LHCN-M2 (cell line): ENCODE data around the gene VDAC1. TPM values are rescaled to one million over a fixed set of nuclear protein-coding genes. Genes with fewer than 3 reads are reported as not detected.
A peak's percentile ranks its signal among the peaks of the same experiment; 100 is the strongest.
"Not testable (repeated sequence)": the region's sequence is repeated elsewhere in the genome, so short reads cannot be mapped to it uniquely, and the experiment has no call there.

Source experiments
- DNase-seq: peaks from one replicate; pipeline ENCODE4 v3.0.0-alpha.2; 2012; ENCODE audit warnings: low read depth
- total RNA-seq: library from RNA; depleted of rRNA; stranded (reverse); fragments of >200 nt; gene quantifications from 2 replicates; pipeline ENCODE4 v1.2.3, GENCODE V29; 2014

VDAC1 gene
- total RNA-seq, 1 experiment from 2014 or later: 461 TPM

DNA sequence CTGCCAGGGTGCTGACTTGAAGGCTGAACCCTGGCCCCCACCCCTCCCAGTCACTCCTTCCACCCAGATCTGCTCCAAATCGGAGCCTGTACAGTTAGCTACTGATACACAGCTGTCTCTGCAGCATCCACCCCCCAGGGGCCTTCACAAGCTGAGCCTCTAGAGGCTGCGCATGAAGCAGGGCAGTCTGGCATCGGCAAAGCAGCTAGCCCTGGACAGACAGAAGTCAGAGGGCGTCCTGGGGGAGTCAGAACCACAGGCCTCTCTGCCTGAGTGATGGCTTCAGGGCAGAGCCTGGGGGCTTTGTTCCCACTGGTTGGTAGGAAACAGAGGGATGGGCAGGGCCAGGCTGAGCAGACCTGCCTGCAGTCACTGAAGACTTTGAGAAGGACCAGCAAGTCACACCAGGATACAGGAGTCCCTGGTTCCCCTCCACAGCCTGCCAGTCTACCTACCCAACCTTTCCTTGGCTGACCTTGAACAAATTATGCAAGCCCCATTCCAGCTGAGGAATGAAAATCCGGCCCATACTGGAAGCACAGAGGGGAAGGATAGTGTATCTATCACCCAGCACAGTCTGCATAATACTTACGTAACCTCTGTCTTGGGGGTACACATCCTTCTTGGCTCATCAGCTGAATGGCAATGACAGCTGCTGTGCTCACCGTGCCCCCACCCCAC lies 8.8 kb downstream of the VDAC1 start:
- DNase-seq: peak; percentile 25

DNA sequence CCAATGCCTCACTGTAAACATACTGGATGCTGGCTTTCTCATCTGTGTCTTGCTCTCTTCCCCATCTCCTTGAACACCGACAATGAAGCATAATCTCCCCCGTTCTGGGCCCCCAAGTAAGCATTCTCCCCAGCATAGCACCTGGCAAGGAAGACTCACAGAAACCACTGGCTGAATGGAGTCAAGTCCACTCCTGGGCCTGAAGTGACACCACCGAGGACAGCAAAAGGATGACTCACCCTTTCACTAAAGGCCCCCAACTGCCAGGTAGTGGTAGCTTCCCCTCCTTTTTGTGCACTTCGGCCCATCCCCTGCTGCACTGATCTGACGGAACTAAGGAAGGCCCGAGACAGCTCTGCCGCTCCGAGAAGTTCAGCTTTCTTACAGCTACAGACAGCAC lies 9.4 kb downstream of the VDAC1 start:
- DNase-seq: no peak

DNA sequence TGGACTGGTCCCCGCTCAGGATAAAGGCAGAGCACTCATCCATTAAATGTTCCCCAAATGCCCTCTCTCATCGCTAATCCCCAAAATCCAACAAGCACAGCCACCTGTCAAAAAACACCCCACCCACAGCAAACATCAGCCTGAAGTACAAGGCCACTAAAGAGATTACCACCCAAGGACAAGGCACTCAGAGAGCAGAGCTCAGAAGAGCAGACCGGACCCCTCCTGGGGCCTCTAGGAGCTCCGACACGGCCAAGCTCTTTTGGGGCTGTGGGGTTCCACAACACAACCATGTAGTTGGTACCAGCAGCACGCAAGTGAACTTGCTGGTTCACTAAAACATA lies 9.8 kb downstream of the VDAC1 start:
- no peak for DNase-seq

DNA sequence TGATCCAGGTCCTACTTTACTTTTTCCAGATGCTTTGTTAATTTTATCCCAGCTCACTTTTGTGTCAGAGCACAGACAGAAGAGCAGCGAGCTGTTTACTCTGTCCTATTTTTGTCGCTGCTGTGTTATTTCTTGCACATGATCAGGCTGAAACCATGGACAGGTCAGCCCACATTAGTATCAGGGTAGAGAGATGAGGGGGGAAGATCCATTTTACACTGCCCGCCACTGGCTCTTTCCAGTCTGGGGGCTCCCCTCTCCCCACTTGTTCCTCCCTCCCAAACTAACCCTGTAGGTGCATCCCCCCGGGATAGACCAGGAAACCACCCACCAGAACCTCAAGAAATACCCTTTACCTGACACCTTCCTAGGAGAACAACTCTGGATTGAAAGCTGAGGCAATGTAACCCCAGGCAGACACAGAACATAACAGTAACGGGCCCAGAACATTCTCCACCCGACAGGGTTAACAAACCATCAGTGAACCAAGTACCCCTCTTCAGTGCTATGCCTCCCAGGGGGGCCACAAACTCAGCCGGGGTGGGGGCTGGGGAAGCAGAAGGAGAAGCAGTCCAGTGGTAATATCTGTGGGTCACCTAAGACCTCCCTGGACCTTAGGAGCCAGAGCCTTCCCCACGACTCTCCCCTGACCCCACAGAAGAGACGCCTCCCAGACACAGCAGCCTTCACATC lies 10.3 kb downstream of the VDAC1 start:
- DNase-seq: no peak

DNA sequence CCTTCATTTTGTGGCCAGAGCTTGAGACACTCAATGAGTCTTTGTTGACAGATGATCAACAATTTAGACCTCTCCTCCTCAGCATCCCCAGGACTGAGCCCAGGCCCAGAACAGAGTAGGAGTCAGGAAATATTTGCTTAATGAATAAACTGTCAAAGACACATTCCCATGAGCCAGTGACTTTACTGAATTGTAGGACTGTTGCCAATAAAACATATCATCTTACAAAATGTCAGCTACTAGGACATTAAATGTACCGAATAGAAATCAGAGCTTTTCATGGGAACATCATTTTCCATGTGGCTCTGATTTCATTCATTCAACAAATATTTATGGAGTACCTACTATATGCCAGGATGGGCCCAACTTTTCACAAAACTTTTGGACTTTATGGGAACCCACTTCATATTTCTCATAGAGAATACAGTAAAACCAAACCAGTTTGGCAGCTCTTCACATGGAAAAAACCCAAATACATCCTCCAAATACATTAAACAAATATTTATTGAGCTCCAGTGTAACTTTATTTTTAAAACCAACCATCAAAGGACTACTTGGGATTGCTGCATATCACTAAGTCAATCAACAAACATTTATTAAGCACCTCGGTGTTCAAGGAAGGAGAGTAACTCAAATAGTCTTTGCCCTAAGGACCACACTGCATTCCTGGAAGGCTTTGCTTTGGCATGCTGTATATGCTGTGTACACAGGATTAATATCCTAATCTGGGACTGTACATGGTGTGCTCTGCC lies 11.4 kb downstream of the VDAC1 start:
- DNase-seq: peak; percentile 84

DNA sequence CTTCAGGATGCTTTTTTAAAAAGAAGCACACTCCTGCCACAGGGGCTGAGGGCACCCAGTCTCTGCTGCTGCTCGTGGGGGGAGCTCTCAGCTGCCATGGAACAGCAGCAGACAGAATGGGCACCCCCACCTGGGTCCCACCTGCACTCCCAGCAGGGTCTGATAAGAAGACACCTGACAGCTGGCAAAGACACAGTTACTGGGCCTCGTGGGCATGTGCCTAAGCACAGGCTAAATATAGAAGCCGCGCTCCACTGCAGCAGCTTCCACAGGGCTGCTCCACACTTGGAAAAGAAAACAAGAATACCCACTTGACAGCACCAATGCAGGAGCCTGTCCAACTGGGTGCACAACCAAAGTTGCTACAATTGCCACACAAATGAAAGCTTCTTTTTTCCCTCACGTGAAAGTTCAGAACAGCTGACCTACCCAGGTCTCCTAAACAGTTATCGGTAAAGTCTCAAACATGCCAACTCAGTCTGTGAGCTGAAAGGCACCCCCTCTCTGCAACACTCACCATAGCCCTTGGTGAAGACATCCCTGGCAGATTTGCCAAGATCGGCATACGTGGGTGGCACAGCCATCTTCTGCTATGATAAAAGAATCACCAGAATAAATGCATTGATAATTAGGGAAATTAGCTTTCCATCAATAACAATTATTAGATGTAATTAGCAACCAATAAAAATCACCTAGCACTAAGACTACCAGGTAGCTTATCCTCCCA lies 12.2 kb downstream of the VDAC1 start:
- DNase-seq: no peak

DNA sequence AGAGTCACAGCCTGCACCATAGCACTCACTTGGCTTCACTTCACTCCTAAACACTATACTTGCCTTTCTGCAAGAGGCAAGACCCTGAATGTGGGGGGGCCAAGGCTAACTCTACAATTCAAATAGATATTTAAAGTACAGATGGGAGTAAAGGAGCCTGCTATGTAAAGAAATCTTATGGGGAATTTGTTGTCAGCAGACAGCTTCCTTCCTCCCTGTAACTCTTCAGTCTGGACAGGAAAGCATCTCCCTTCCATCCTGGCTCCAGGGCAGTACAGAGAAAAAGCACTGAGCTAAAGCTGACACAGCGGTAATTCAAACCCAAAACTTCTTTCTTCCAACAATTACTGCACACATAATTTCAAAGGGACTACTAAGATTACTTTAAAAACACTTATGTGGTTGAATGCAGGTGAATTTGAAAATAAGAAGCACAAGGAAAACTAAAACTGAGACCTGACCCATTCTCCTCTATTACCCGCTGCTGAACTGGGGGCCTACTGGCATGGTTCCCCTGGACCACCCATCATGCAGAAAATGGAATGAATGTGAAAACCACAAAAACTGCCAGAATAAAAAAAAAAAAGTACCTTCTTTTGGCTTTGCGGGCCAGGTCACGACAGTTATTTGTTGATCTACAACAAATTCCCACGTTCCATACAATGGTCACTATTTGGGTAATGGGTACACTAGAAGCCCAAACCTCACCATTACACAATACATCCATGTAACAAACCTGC lies 13.4 kb downstream of the VDAC1 start:
- DNase-seq: no peak

DNA sequence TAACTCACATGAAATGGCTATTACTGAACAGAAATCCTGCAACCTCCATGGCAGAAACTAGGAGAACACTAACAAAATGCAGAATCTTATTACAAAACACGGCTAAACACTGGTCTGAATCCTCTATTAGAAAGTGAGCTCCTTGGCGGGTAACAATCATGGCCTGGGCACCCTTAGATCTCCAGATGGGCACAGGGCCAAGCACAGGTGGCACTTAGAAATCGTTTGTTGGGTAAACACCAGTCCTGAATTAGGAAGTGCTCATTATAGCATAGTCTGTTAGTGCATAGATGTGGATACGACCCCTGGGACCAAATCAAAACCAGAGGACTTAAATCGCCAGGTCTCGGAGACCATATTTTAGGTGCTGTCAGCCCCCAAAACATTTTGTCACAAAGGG lies 14.4 kb downstream of the VDAC1 start:
- no peak for DNase-seq

DNA sequence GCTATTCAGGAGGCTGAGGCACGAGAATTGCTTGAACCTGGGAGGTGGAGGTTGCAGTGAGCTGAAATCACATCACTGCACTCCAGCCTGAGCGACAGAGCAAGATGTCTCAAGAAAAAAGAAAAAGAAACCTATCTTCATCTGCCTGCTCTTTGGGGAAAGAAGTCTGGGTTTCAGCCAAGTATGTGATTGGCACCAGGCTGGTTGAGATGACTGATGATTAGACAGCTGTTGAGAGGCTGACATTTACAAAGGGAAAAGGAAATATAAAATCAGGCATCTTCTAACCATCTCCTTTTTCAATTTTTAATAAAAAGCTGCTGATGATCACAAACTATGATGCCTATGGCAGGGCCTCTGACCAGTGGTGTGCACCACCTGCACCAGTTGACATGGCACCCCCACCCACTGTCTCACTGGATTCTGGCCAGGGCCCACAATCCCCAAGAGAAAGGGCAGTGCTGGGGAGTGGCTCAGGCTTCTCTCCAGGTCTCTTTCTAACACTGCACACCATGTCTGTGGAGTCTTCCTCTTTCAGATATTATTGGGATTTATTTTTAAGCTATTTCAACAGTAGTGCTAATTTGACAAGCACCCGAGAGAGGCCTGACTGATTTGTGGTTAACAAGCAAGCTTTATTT lies 19.1 kb downstream of the VDAC1 start:
- peak; percentile 84 for DNase-seq

DNA sequence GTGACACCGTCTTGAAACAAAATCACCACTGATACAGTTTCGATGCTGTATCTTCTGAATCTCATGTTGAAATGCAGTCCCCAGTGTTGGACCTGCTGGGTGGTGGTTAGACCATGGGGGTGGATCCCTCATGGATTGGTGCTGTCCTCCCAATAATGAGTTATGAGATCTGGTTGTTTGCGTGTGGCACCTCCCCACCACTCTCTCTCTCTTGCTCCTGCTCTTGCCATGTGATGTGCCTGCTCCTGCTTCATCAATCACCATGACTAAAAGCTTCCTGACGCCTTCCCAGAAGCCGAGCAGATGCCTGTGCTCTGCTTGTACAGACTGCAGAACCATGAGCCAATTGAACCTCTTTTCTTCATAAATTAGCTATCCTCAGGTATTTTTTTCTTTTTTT lies 21.1 kb downstream of the VDAC1 start:
- no peak for DNase-seq

DNA sequence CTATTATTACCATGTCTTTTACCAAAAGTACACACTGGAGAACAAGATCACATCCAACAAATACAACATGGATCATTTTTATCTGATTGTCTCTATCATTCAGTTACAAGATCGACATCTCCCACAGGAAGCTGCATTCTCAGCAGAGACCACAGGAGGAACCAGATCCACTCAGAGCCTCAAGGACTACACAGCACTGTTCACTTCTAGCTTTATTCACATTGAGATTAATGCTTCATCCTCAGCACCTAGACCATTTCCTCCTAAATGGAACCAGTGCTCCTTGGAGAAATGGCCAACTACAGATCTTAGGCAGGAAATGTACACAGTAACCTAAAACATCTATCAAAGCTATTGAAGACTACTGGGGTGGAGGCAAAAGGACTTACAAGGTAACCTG lies 23.1 kb downstream of the VDAC1 start:
- DNase-seq: no peak

DNA sequence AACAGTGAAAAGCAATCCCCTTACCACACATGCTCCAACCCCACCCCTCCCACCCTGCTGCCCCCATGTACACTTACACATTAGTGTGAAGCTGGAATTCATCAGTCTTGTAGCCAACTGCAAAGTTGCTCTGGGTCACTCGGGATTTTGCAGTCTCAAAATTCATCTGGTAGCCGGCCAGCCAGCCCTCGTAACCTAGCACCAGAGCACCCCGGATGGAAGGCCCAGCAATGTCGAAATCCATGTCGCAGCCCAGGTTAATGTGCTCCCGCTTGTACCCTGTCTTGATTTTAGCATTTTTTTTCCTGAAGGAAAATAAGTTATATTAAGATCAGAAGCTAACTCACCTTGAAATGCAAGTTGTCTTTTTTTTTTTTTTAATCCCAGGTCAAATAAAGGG lies 24.1 kb downstream of the VDAC1 start:
- DNase-seq: no peak

DNA sequence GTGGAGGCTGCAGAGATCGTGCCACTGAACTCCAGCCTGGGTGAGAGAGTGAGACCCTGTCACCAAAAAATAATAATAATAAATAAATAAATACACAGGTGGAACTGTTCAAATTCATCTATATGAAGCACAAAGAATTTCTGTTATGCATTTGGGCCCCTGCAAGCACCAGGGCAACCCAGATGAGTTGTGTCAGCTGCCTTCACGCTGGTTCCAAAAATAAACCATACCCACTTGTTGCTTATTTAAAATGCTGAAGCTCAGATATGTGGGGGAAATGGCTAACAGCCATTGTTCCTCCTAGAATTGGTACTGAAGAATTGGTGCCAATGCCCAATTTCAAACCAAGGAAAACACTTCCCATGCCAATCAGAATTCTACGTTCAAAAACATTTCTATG lies 25.8 kb downstream of the VDAC1 start:
- no peak for DNase-seq

DNA sequence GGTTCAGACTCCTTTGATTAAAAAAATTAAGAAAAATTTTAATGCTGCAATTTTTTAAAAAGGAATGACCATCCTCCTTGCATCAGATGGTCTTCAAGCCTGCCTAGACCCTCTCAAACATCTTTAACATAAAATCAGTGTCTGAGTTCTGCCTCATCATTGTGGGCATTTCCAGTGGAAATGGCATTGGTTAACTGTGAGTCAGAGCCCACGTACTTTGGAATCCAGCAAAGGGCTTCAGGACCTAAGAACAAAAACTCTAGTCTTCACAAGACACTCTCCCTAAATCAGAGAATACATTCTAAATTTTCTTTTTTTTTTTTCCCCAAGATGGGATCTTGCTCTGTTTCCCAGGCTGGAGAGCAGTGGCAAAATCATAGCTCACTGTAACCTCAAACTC lies 26.9 kb downstream of the VDAC1 start:
- peak; percentile 77 for DNase-seq

DNA sequence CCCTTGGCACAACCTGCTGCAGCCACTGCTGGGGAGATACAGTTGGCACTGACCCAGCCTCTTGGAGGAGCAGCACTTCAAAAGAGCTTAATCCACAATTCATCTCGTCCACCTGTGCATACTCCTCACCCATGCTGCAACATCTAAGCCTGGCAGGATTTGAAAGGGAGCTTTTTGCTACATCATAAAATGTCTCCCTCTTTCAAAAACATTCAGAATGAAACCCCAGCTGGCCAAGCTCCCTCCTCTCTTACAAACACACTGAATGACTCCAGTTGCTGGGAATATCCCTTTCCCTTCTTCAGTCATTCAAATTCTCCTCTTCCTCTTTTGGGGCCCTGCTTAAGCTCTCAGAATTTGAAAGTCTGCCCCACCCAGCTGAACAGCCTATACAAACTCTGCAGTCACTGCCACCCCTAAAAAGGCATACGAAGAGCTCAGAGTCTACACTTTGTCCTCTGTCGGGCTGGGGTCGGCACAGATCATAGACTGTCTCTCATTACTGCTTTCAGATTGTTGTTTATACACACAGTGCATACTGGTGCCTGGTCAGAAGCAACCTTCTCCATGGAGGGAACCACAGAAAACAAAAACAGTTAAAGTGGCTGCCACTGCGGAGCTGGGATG lies 27.5 kb downstream of the VDAC1 start:
- DNase-seq: peak; percentile 53

DNA sequence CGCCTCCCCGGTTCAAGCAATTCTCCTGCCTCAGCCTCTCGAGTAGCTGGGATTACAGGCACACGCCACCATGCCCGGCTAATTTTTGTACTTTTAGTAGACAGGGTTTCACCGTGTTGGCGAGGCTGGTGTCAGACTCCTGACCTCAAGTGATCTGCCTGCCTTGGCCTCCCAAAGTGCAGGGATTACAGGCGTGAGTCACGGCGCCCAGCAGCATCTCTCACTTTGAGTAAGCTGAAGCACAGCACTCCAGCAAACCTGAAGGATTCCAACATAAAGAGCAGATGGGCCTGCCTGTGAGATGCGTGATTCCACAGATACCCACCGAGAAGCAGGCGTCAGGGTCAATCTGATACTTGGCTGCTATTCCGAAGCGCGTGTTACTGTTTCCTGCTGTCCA lies 29.2 kb downstream of the VDAC1 start:
- DNase-seq: not testable (repeated sequence)

DNA sequence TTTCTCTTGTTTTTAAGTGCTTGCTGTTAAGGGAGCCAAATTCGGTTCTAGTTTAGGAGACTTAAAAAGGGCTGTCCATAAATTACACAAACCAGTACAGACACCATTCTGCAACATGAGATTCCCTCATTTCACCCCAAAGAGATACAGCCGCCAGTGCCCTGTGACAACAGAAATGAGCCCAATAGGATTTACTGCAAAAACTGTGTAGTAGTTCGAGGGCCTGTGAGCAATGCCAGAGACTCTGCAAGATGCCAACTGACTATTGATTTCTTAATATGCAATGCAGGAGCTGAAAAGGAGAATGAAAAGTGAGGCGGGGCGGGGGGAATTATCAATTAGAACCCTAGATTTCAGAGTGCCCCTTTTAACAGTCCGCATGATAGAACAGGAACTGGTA lies 30.6 kb downstream of the VDAC1 start:
- no peak for DNase-seq

DNA sequence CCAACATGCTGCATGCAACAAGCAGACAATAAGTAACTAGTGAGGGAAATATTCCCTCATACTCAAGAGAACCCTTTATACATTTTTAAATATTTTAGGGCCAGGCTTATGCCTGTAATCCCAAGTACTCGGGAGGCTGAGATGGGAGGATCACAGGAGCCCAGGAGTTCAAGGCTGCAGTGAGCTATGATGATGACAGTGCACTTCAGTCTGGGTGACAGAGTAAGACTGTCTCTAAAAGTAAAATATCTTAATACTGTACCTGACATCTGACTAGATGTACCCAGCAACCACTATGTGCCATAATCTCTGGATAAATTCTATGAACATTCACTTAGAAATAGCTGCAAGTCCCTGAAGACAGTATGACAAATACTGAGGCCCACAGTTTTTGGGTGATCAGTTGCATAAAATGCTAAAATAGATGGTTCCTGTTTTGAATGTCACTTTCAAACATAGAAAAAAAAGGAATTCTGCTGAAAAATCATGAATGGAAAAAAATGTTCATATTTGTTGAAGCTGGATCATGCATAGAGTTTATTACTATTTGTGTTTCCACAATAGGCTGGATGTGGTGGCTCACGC lies 34.4 kb downstream of the VDAC1 start:
- DNase-seq: no peak

DNA sequence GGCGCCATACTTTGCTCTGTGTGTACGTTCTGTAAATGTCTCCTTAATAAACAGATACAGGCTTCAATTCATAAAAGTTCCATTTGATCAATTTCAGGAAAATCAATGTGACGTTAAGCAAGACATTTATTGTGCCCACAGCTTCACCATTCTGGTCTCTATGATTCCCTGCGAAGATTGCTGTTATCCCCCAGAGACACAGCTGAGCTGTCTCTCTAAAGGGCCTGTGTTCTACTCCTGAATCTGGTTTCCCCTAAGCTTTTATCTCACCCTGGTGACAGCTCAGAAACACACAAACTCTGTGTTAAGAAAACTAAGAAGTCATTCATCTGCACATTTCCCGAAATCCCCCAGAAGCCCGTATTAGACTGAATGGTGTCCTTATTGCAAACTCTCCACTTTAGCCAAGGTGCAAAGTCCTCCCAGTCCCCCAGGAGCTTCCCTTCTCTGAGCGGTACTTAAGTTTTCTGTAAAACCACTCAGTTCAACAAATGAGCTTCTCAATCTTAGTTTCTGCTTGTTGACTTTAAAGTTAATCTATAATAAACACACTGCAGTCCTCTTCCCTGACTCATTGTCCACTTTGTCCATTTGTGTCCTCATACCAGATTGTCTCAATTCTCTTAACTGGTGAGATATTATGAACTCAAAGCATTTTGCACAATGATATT lies 35.0 kb downstream of the VDAC1 start:
- DNase-seq: no peak
